Thyroid gland (tissue), 4 donors: ENCODE data around the gene ZNF367. TPM values are rescaled to one million over a fixed set of nuclear protein-coding genes. Genes with fewer than 3 reads are reported as not detected.

ENCODE experiments used
- DNase-seq, 2 donors: peaks; one replicate each; pipeline ENCODE4 v3.0.0-alpha.2; 2019
- H3K27ac ChIP-seq, 3 donors: fragments of 200-600 bp; sonication (generic); 1 replicate in 2 of 3; 2 replicates in 1 of 3; pipeline ENCODE4 v1.5.1; 2016 to 2019; ENCODE audit warnings: mild to moderate bottlenecking in 1 of 3, moderate library complexity in 1 of 3
- H3K27me3 ChIP-seq: fragments of 200-600 bp; sonication (generic); one replicate; pipeline ENCODE4 v1.5.1; 2019
- H3K36me3 ChIP-seq, 2 donors: fragments of 200-600 bp; sonication (generic); one replicate each; pipeline ENCODE4 v1.5.1; 2016 to 2019
- H3K4me1 ChIP-seq, 2 donors: fragments of 200-600 bp; sonication (generic); one replicate each; pipeline ENCODE4 v1.5.1; 2017 to 2019
- H3K4me3 ChIP-seq, 3 donors: fragments of 200-600 bp; sonication (generic); replicated peaks in 1 of 3; 1 replicate in 2 of 3; 2 replicates in 1 of 3; pipeline ENCODE4 v1.5.1; 2016; ENCODE audit warnings: mild to moderate bottlenecking in 1 of 3
- H3K9me3 ChIP-seq: fragments of 200-600 bp; sonication (generic); one replicate; pipeline ENCODE4 v1.5.1; 2017
- POLR2A ChIP-seq, 2 donors: fragments of 450-650 bp; IDR thresholded peaks; one replicate each; pipeline ENCODE4 v1.6.1; 2017; ENCODE audit warnings: antibody characterized with exemption in 2 of 2, mild to moderate bottlenecking in 2 of 2, moderate library complexity in 1 of 2
- WGBS, 2 donors: methylation state at CpG; one replicate each; pipeline ENCODE4 v1.1.5; 2017; 5-methylcytosine and 5-hydroxymethylcytosine counted together
- intact Hi-C: fragments of 100-400 bp; cut with DNase I; formaldehyde crosslinking; loops from one replicate; pipeline ENCODE4 v1.15.1; 2023
- total RNA-seq, 4 donors: library from RNA; depleted of rRNA; stranded (reverse); fragments of >200 nt; gene quantifications; one replicate each; pipeline ENCODE4 v1.2.3, GENCODE V29; 2016
- TF ChIP-seq, protein P1 (sequence below), 6 experiments: fragments of 200-600 bp in 3 of 6; fragments of 450-650 bp in 3 of 6; sonication (generic) in 3 of 6; IDR thresholded peaks; one replicate each; pipeline ENCODE4 v1.5.1; 2016 to 2019; ENCODE audit warnings: antibody characterized with exemption in 6 of 6, mild to moderate bottlenecking in 2 of 6, inconsistent platforms in 1 of 6, moderate library complexity in 1 of 6

Gene ZNF367
- total RNA-seq, 4 donors from 2014 or later = 1.2 to 1.8 (median 1.7) TPM

DNA sequence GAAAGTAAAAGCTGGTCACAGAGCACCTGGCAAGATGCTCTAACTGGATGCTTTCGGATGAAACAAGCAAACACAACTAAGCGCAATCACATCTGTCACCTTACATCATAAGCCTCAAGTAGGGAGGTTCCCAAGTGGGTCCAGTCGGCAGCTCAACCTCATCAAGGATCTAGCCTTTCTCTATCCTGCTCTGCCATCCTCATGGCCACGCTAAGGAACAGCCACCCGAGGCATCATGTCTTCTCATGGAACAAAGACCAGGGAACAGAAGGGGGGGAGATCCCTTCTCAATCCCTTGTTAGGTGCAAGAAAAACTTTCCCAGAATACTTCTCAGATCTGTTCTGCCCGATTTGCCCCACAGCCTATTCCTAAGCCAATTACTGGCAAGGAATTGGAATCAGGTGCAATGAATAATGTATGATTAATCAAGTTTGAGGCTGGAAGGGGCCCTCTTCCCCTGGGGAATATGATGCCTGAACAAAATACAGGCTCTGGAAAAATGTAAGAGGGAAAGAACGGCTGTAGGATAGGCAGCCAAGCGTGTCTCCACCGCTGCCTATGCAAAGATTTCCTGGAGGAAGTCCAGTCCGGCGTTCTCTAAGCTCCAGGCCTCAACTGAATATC is 30.5 kb upstream of the ZNF367 start:
- H3K27me3 ChIP-seq = no peaks in the 10 kb centered on the region
- TF ChIP-seq, protein P1, sequence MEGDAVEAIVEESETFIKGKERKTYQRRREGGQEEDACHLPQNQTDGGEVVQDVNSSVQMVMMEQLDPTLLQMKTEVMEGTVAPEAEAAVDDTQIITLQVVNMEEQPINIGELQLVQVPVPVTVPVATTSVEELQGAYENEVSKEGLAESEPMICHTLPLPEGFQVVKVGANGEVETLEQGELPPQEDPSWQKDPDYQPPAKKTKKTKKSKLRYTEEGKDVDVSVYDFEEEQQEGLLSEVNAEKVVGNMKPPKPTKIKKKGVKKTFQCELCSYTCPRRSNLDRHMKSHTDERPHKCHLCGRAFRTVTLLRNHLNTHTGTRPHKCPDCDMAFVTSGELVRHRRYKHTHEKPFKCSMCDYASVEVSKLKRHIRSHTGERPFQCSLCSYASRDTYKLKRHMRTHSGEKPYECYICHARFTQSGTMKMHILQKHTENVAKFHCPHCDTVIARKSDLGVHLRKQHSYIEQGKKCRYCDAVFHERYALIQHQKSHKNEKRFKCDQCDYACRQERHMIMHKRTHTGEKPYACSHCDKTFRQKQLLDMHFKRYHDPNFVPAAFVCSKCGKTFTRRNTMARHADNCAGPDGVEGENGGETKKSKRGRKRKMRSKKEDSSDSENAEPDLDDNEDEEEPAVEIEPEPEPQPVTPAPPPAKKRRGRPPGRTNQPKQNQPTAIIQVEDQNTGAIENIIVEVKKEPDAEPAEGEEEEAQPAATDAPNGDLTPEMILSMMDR (IDR thresholded peaks at IDR 0.05) = no peak
- TF ChIP-seq POLR2A (IDR thresholded peaks at IDR 0.05) = no peak
- 85 to 89% methylated on average over 11 of the region's 11 CpGs for WGBS, 2 donors
- no peaks in the 10 kb centered on the region for H3K36me3 ChIP-seq
- H3K4me3 ChIP-seq = no peak overlapping the region
- no peak for DNase-seq
- intact Hi-C loops = loop anchor here (5.0 to 10.0 kb wide), 4 partner anchors 56 to 176 kb away; no protein-coding TSS in a partner anchor
- no peaks in the 10 kb centered on the region for H3K9me3 ChIP-seq
- peaks cover 3 to 4% of the 10 kb centered on the region in 2 donors for H3K4me1 ChIP-seq
- no peak overlapping the region for H3K27ac ChIP-seq

DNA sequence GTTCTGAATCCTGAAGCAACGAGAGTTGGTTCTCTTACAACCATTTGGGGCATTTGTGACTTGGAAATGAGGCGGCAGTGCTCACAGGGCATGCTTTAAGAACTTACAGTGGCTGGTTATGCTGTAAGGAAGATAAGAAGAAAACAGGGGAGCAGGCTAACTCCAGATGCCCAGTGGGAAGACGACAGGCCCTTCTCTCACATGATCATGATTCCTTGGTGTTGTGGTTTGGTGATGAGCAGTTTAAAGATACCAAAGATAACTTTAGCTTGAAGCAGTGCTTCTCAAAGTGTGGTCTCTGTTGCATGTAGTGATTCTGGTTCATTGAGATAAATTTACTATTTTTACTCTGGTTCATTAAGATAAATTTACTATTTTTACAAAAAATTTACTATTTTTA is 29.2 kb upstream of the ZNF367 start:
- Histone ChIP-seq H3K36me3 (no peaks in the 10 kb centered on the region), H3K27ac (no peak overlapping the region), H3K9me3 (no peaks in the 10 kb centered on the region), H3K4me3 (no peak overlapping the region), H3K27me3 (no peaks in the 10 kb centered on the region), H3K4me1 (peaks cover 3 to 4% of the 10 kb centered on the region in 2 donors)
- intact Hi-C loops = loop anchor here (5.0 to 10.0 kb wide), 4 partner anchors 57 to 177 kb away; no protein-coding TSS in a partner anchor
- DNase-seq = no peak
- TF ChIP-seq, protein P1 (IDR thresholded peaks at IDR 0.05) = no peak
- TF ChIP-seq POLR2A (IDR thresholded peaks at IDR 0.05) = no peak
- WGBS, 2 donors = 92 to 94% methylated on average over 3 of the region's 3 CpGs

DNA sequence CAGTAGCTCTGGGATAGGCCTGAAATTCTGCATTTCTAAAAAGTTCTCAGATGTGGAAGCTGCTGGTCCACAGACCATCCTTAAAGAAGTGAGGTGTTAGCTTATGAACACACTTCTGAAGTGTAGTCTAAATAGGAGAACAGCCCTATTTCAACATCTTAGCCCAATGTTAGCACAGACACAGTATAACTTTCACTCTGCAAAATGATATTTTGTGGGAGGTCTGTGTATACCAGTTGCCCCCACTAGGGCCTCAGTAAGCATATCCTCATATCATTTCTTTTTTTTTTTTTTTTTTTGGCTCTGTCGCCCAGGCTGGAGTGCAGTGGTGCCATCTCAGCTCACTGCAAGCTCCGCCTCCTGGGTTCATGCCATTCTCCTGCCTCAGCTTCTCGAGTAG is 24.3 kb upstream of the ZNF367 start:
- H3K36me3 ChIP-seq = no peaks in the 10 kb centered on the region
- 84 to 91% methylated on average over 3 of the region's 3 CpGs for WGBS, 2 donors
- no peak for DNase-seq
- no peak overlapping the region for H3K27ac ChIP-seq
- no peaks in the 10 kb centered on the region for H3K27me3 ChIP-seq
- TF ChIP-seq POLR2A (IDR thresholded peaks at IDR 0.05) = no peak
- TF ChIP-seq, protein P1 (IDR thresholded peaks at IDR 0.05) = no peak
- H3K4me3 ChIP-seq = no peak overlapping the region
- intact Hi-C loops = loop anchor here (10.0 kb wide), 3 partner anchors 62 to 182 kb away; no protein-coding TSS in a partner anchor
- H3K9me3 ChIP-seq = no peaks in the 10 kb centered on the region
- no peaks in the 10 kb centered on the region for H3K4me1 ChIP-seq

DNA sequence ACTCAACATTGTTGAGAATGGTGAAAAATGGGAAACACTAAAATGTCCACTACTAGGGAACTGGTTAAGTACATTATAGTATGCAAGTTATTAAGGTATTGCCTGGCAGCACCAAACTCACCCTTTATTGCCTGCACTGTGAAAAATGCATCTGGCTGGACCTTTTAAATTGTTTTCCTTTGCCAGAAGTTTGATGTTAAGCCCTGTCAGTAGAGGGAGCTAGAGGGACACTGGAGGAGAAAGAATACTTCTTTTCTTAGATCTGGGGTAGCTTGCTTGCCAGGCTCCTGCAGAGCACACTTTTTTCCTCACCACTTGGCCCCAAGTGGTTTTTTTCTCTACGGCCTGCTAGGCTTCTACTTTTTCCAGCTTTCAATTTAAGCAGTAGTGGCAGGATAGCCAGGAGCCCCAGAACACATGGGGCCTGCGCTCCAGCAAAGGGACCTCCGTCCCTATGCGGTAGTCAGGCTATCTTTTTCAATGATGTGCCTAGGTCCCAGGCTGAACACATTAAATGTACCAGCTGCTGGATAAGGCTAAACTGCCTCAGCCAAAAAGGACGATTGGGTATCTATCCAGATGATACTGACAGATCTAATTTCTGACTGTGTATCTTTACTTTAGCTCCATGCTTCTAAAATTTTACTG is 23.8 kb upstream of the ZNF367 start:
- Histone ChIP-seq H3K9me3 (no peaks in the 10 kb centered on the region), H3K4me3 (no peak overlapping the region), H3K36me3 (no peaks in the 10 kb centered on the region), H3K27me3 (no peaks in the 10 kb centered on the region), H3K4me1 (no peaks in the 10 kb centered on the region), H3K27ac (no peak overlapping the region)
- no peak for DNase-seq
- intact Hi-C loops = loop anchor here (10.0 kb wide), 3 partner anchors 63 to 183 kb away; no protein-coding TSS in a partner anchor
- TF ChIP-seq, protein P1 (IDR thresholded peaks at IDR 0.05) = peak in 3 of 6 experiments; percentile 25 to 35 (median 29)
- no peak for TF ChIP-seq POLR2A (IDR thresholded peaks at IDR 0.05)
- 83 to 87% methylated on average over 5 of the region's 5 CpGs for WGBS, 2 donors

DNA sequence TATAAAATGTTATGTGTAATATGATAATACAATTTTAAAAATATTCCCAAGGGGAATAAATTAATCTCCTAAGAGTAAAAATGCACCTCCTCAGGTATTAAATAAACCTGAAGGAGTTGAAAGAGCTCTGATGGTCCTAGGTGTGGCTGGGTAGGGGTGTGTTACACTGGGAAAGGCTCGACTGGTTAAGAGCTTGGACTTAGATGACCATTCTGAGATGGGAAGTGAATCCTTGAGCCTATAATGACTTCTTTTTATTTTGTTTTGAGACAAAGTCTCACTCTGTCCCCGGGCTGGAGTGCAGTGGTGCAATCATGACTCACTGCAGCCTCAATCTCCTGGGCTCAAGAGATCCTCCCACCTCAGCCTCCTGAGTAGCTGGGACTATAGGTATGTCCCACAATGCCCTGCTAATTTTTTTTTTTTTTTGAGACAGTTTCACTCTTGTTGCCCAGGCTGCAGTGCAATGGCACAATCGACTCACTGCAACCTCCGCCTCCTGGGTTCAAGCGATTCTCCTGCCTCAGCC is 22.6 kb upstream of the ZNF367 start:
- TF ChIP-seq POLR2A (IDR thresholded peaks at IDR 0.05) = no peak
- TF ChIP-seq, protein P1 (IDR thresholded peaks at IDR 0.05) = no peak
- Histone ChIP-seq H3K4me1 (no peaks in the 10 kb centered on the region), H3K9me3 (no peaks in the 10 kb centered on the region), H3K36me3 (no peaks in the 10 kb centered on the region), H3K27ac (no peak overlapping the region), H3K4me3 (no peak overlapping the region), H3K27me3 (no peaks in the 10 kb centered on the region)
- no peak for DNase-seq
- WGBS, 2 donors = 91% methylated on average over 5 of the region's 5 CpGs
- intact Hi-C loops = loop anchor here (10.0 kb wide), 3 partner anchors 64 to 184 kb away; no protein-coding TSS in a partner anchor
